HT-29 (cell line): ENCODE measurements around the gene ZDHHC12. TPM values are rescaled to one million over a fixed set of nuclear protein-coding genes. Genes with fewer than 3 reads are reported as not detected.
A peak's percentile ranks its signal among the peaks of the same experiment; 100 is the strongest.

ENCODE experiments used
- DNase-seq: peaks from one replicate; pipeline ENCODE4 v3.0.0-alpha.2; 2015; ENCODE audit warnings: low spot score
- total RNA-seq: library from RNA; depleted of rRNA; stranded (reverse); fragments of >200 nt; shearing (Covaris generic); gene quantifications from 2 replicates; pipeline ENCODE4 v1.2.3, GENCODE V29; 2014; rRNA removed

The ZDHHC12 gene, protein sequence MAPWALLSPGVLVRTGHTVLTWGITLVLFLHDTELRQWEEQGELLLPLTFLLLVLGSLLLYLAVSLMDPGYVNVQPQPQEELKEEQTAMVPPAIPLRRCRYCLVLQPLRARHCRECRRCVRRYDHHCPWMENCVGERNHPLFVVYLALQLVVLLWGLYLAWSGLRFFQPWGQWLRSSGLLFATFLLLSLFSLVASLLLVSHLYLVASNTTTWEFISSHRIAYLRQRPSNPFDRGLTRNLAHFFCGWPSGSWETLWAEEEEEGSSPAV
- total RNA-seq = 160 and 195 TPM in 2 replicates

- peak; percentile 99 for DNase-seq
These were observed at the start of gene ZDHHC12 for GRCh38 chr9:128723866-128724743. ZDHHC12 (minus strand) TSS chr9:128724127; CDS start chr9:128724093, 34 bp downstream.

GRCh38 chr9:128773049-128773448 lies 49.1 kb upstream of the ZDHHC12 start:
- no peak for DNase-seq

DNA sequence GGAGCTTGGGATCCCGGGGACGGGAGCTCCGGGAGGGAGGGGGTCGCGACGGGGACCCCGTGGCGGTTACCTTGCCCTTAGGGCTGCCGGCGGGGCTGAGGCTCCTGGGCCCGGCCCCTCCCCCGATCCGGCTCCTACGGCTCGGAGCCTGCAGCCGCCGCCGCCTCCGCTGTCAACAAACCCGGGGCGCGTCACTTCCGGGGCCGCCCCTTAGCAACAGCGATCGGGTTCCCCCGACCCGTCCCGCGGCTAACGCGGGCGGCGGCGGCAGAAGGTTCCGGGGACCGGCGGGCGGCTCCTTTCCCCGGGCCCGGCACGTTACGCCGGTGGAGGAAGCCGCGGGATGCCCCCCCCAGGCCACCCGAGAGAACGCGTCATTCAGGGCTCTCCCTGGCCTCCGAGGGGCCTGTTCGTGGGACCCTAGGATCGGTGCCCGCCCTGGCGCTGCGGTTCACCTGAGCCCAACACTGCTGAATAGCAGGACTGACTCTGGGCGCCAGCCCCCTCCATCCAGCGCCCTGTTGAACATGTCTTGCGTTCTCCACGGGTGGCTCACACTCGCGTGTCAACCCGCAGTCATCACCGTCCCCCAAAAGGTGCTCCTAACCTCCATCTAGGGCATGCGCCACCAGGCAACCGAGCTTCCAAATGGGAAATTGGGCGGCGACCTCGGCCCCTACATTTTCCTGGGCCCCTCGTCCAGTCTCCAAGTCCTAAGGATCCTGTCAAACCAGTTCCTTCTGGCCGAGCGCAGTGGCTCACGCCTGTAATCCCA lies 48.0 kb upstream of the ZDHHC12 start, which contains the start of gene ZER1:
Gene ZER1 (minus strand): TSS at position 183 of the 775 bp plus-strand sequence. CDS start 16,362 bp downstream, outside the sequence.
- DNase-seq = peak; percentile 90

DNA sequence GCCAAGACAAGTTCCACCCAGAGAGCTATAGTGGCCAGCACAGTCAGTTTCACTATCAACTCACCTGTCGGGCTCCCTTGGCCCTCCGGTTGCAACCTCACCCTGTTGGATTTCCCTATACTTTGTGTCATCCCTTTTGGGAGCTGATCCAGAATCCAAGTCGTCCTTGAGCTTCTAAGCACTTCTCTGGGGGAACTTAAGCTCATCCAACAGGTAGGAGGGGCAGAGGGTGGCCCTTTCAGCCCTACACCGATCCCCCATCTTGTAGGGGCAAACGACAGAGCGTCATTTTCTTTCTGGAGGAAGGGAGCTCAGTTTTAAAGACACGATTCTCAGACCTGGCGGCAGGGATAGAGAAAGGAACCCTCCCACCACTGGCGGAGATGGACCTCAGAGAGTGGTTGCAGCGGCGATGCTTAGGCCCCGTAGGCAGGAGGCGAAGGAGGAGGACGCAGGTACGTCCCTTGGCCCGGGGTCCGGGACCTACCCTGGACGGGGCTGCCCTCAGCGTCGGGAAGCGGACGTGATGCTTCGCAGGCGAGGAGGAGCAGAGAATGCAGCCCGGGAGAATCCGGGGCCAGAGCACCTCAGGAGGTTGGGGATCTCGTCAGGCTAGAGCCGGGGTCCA lies 47.3 kb upstream of the ZDHHC12 start:
- peak; percentile 33 for DNase-seq

GRCh38 chr9:128770286-128771030 lies 46.5 kb upstream of the ZDHHC12 start:
- no peak for DNase-seq

GRCh38 chr9:128768606-128769005 lies 44.7 kb upstream of the ZDHHC12 start:
- no peak for DNase-seq

- DNase-seq = no peak
These were observed 41.6 kb upstream of the ZDHHC12 start for GRCh38 chr9:128765499-128765898.

DNA sequence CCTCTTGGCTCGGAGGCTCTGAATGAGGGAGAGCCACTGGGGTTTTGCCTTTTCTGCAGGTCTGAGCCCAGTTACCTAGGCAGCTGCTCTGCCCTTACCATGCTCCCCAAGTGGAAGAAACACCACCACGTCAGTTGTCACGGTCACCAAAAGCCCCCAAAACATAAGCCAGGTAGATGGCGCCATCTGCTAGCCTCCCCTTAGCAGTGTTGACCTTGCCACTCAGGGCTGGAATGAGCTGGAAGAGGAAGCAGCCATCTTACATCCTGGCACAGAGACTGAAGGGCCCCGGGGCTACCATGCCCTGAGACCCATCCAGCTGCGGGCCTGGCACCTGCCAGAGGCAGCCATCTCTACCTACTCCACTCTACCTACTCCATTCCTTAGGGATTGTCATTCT lies 40.4 kb upstream of the ZDHHC12 start:
- no peak for DNase-seq

- DNase-seq = no peak
These were observed 38.9 kb upstream of the ZDHHC12 start for GRCh38 chr9:128762671-128763449.

DNA sequence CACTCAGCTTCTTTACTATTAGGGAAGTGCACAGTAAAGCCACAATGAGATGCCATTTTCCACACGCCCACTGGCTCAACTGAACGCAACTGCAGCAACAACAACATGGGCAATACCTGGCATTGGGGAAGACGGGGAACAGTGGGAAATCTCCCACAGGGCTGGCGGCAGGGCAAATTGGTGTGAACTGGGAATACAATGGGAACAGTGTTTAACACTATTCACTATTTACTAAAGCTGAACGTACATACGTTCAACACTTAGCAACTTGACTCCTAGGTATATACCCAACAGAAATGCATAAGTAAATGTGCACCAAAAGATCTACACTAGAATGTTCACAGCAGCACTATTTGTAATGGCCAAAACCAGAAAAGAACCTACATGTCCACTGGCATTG lies 33.7 kb upstream of the ZDHHC12 start:
- no peak for DNase-seq

DNA sequence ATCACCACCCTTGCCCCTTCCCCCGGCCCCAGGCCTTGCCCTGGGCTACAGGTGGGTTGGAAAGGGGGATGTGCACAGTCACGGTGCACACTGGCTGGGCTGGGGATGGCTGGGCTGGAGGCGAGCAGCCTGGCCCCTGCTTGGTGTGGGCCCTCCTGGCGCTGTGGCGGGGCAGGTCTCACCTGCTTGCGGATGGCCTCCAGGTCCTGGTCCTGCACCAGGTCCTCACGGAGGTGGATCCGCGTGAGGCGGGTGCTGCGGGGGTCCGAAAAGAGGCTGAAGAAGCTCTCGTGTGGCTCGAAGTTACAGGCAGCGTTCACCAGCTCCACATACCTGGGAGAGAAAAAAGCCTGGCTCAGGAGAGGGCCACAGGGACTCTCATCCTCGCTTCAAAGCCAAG lies 29.7 kb upstream of the ZDHHC12 start:
- no peak for DNase-seq

- DNase-seq = no peak
These were observed 27.1 kb upstream of the ZDHHC12 start for GRCh38 chr9:128750926-128751595.

DNA sequence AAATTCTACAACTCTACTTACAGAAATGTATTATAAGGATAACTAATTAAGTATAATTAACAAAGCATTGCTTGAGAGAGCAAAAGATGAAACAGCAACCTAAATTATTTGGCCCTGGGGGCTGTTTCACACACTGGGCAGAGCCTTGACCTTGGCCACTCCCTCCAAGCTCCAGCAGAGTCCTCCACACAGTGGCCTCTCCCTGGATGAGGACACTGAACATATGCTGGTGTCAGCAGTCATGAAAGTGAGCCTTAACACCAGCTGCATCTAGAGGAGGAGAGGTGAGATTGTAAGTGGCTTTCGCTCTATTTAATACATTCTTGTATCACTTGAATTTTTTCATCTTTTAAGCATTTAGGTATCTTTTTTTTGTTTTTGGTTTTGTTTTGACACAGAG lies 23.3 kb upstream of the ZDHHC12 start:
- DNase-seq = no peak

DNA sequence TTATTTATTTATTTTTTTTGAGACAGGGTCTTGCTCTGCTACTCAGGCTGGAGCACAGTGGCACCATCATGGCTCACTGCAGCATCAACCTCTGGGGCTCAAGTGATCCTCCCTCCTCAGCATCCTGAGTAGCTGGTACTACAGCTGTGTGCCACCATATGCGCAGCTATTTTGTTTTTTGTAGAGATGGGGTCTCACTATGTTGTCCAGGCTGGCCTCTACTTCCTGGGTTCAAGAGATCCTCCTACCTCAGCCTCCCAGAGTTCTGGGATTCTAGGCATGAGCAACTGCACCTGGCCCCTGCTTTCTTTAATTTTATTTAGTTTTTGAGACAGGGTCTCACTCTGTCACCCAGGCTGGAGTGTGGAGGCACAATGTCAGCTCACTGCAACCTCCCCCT lies 19.5 kb upstream of the ZDHHC12 start:
- DNase-seq = no peak

GRCh38 chr9:128742401-128742800 lies 18.5 kb upstream of the ZDHHC12 start:
- no peak for DNase-seq

GRCh38 chr9:128735373-128735772 lies 11.4 kb upstream of the ZDHHC12 start:
- no peak for DNase-seq

GRCh38 chr9:128733256-128733655 lies 9.3 kb upstream of the ZDHHC12 start:
- peak; percentile 95 for DNase-seq

DNA sequence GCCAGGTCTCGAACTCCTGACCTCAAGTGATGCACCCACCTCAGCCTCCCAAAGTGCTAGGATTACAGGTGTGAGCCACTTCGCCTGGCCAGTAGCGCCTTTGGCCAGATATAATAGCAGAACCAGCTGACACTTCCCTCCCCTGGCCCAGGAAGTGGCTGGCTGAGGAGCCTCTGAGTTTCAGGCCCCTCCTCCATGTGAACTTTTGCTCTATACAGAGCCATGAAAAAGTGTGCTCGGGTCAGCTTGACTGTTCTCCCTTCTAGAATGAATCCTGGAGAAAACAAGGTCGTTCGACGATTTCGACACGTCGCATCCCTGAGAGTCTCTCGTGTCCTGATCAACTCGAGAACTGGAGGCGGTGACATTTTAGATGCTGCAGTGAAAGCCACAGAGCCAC lies 8.6 kb upstream of the ZDHHC12 start:
- DNase-seq = no peak

DNA sequence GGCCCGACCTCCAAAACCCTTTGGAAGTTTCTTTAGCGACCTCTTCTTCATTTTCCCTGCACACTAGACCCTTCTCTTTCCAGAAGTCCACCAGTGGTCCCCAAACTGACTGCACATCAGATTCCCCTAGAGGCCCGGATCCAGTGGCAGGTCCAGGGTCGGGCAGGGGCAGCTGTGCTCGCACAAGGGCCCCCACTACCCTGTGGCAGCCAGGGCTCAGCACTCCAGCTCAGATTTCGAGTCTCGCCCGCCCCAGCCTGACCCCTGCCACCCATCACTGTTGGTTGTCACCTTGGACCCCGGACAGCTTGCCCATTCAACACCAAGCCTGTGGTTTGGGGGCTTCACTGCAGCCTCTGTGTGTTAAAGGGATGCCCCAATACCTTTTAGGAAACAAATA lies 7.8 kb upstream of the ZDHHC12 start:
- no peak for DNase-seq
